ACC112 (cell line): ENCODE data around the gene STK39.

ENCODE experiments used
- H2AFZ ChIP-seq: fragments of 200-600 bp; sonication (generic); one replicate; pipeline ENCODE4 v1.6.0; 2017; ENCODE audit warnings: antibody characterized with exemption, low read length; ENCODE audit not compliant: unreplicated experiment
- H3K27ac ChIP-seq: fragments of 200-600 bp; sonication (generic); 2 replicates; pipeline ENCODE4 v1.5.1; 2014; ENCODE audit warnings: low read depth, mild to moderate bottlenecking, antibody characterized with exemption, low read length, moderate library complexity
- H3K27me3 ChIP-seq: fragments of 200-600 bp; sonication (generic); 2 replicates; pipeline ENCODE4 v1.6.1; 2014; ENCODE audit warnings: mild to moderate bottlenecking, antibody characterized with exemption, low read length, moderate library complexity, mixed read lengths; ENCODE audit not compliant: insufficient read depth
- H3K36me3 ChIP-seq: fragments of 200-600 bp; sonication (generic); 2 replicates; pipeline ENCODE4 v1.6.1; 2016; ENCODE audit warnings: mild to moderate bottlenecking, antibody characterized with exemption, low read length, moderate library complexity, mixed read lengths; ENCODE audit not compliant: insufficient read depth
- H3K4me1 ChIP-seq: fragments of 200-600 bp; sonication (generic); one replicate; pipeline ENCODE4 v1.6.1; 2016; ENCODE audit warnings: low read length, mixed read lengths; ENCODE audit not compliant: insufficient read depth, unreplicated experiment, control insufficient read depth
- H3K4me3 ChIP-seq: fragments of 200-600 bp; sonication (generic); 2 replicates; pipeline ENCODE4 v1.5.1; 2014; ENCODE audit warnings: mild to moderate bottlenecking, low read depth, low read length
- H3K79me2 ChIP-seq: fragments of 200-600 bp; sonication (generic); one replicate; pipeline ENCODE4 v1.6.0; 2016; ENCODE audit warnings: low read length; ENCODE audit not compliant: control insufficient read depth, unreplicated experiment, insufficient read depth

The STK39 gene

GRCh38 chr2:168192839-168193616 is 54.4 kb downstream of the STK39 start:
- Histone ChIP-seq H3K79me2 (peaks cover 18% of the 10 kb centered on the region), H3K27ac (no peak overlapping the region), H3K27me3 (no peaks in the 10 kb centered on the region), H3K4me1 (peaks cover 40% of the 10 kb centered on the region), H3K36me3 (no peaks in the 10 kb centered on the region), H2AFZ (no peak overlapping the region), H3K4me3 (no peak overlapping the region)

- peaks cover 40% of the 10 kb centered on the region for H3K4me1 ChIP-seq
- H3K79me2 ChIP-seq = peaks cover 19% of the 10 kb centered on the region
- H3K27me3 ChIP-seq = no peaks in the 10 kb centered on the region
- H3K4me3 ChIP-seq = no peak overlapping the region
- H3K36me3 ChIP-seq = no peaks in the 10 kb centered on the region
- H3K27ac ChIP-seq = no peak overlapping the region
- H2AFZ ChIP-seq = no peak overlapping the region
Measured at GRCh38 chr2:168191955-168192785, 55.2 kb downstream of the STK39 start.

- Histone ChIP-seq H3K79me2 (peaks cover 27% of the 10 kb centered on the region), H3K4me3 (no peak overlapping the region), H2AFZ (no peak overlapping the region), H3K36me3 (no peaks in the 10 kb centered on the region), H3K27ac (no peak overlapping the region), H3K27me3 (no peaks in the 10 kb centered on the region), H3K4me1 (peaks cover 48% of the 10 kb centered on the region)
Measured at GRCh38 chr2:168190590-168191336, 56.6 kb downstream of the STK39 start.

- Histone ChIP-seq H2AFZ (no peak overlapping the region), H3K4me3 (peak overlapping the region; percentile 24; the same call in 1 of the 2 replicates), H3K27ac (peak overlapping the region; percentile 30; the same call in 1 of the 2 replicates), H3K4me1 (peaks cover 56% of the 10 kb centered on the region), H3K36me3 (no peaks in the 10 kb centered on the region), H3K27me3 (no peaks in the 10 kb centered on the region), H3K79me2 (peaks cover 32% of the 10 kb centered on the region)
Measured at GRCh38 chr2:168189835-168190569, 57.4 kb downstream of the STK39 start.

GRCh38 chr2:168188002-168188401 is 59.4 kb downstream of the STK39 start:
- Histone ChIP-seq H3K27ac (no peak overlapping the region), H3K4me1 (peaks cover 50% of the 10 kb centered on the region), H3K27me3 (no peaks in the 10 kb centered on the region)

GRCh38 chr2:168186452-168186851 is 60.9 kb downstream of the STK39 start:
- Histone ChIP-seq H3K27ac (no peak overlapping the region), H3K79me2 (peaks cover 47% of the 10 kb centered on the region), H2AFZ (no peak overlapping the region)

More at GRCh38 chr2:168188002-168188401, 59.4 kb downstream of the STK39 start:
- H3K79me2 ChIP-seq = peaks cover 45% of the 10 kb centered on the region
- no peaks in the 10 kb centered on the region for H3K36me3 ChIP-seq
- no peak overlapping the region for H2AFZ ChIP-seq
- H3K4me3 ChIP-seq = no peak overlapping the region

GRCh38 chr2:168185583-168186274 is 61.7 kb downstream of the STK39 start:
- Histone ChIP-seq H2AFZ (no peak overlapping the region), H3K79me2 (peaks cover 46% of the 10 kb centered on the region), H3K27me3 (no peaks in the 10 kb centered on the region), H3K27ac (no peak overlapping the region), H3K4me3 (no peak overlapping the region), H3K4me1 (peaks cover 40% of the 10 kb centered on the region), H3K36me3 (no peaks in the 10 kb centered on the region)

More at GRCh38 chr2:168186452-168186851, 60.9 kb downstream of the STK39 start:
- Histone ChIP-seq H3K36me3 (no peaks in the 10 kb centered on the region), H3K4me3 (no peak overlapping the region), H3K4me1 (peaks cover 40% of the 10 kb centered on the region), H3K27me3 (no peaks in the 10 kb centered on the region)

GRCh38 chr2:168184681-168185513 is 62.5 kb downstream of the STK39 start:
- H3K79me2 ChIP-seq = peaks cover 40% of the 10 kb centered on the region
- H3K27me3 ChIP-seq = no peaks in the 10 kb centered on the region
- no peaks in the 10 kb centered on the region for H3K36me3 ChIP-seq
- H3K27ac ChIP-seq = no peak overlapping the region
- peaks cover 31% of the 10 kb centered on the region for H3K4me1 ChIP-seq
- H2AFZ ChIP-seq = no peak overlapping the region
- no peak overlapping the region for H3K4me3 ChIP-seq

- Histone ChIP-seq H3K4me3 (no peak overlapping the region), H3K79me2 (peaks cover 41% of the 10 kb centered on the region), H2AFZ (no peak overlapping the region), H3K4me1 (peaks cover 22% of the 10 kb centered on the region), H3K27me3 (no peaks in the 10 kb centered on the region), H3K27ac (no peak overlapping the region), H3K36me3 (no peaks in the 10 kb centered on the region)
Measured at GRCh38 chr2:168183308-168183997, 63.9 kb downstream of the STK39 start.
